Sigmoid colon (tissue), 4 donors: ENCODE measurements around the gene ADCY7.

ENCODE experiments used
- POLR2A ChIP-seq, 2 donors: fragments of 450-650 bp; IDR thresholded peaks; one replicate each; pipeline ENCODE4 v1.6.1; 2016; ENCODE audit warnings: antibody characterized with exemption in 2 of 2, mild to moderate bottlenecking in 2 of 2, moderate library complexity in 2 of 2
- POLR2AphosphoS5 ChIP-seq, 4 donors: sonication (generic); formaldehyde crosslinking; IDR thresholded peaks; one replicate each; pipeline ENCODE4 v1.6.1; 2017; ENCODE audit warnings: antibody characterized with exemption in 4 of 4

DNA sequence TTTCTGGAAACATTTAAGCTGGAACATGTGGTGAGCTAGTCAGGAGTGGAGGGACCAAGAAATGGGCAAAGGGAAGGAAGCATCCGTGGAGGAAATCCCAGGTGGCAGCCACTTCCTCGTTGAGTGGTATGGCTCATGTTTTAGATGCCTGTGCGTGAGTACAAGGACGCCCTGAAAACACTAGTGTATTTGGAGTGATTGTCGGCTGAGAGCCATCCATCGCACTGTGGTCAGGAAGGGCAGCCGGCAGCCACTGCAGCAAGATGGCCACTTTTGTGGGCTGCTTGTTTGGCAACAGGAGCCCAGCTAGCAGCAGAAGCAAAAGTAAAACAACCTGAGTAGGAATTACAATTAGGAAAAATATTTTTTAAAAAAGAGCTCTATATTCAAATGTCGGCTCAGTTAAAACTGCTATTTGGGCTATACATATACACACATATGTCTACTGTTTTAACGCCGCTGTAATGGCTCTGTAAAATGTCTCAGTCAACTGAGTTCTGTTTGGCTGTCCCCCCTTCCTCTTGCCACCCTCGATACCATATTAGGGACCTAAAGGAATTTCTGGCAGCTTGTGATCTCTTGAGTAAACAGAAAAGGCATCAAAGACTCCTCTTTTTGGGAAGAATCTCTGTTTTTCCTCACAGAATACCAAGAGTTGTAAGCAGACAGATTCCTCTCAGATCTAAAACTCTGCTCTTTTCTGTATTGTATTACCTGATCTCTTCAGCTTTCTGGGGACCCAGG, 63.3 kb downstream of the ADCY7 start:
- TF ChIP-seq POLR2AphosphoS5 (IDR thresholded peaks at IDR 0.05) (no peak), POLR2A (IDR thresholded peaks at IDR 0.05) (no peak)
